ENCODE data around the gene NUTM2A. TPM values are rescaled to one million over a fixed set of nuclear protein-coding genes. Genes with fewer than 3 reads are reported as not detected.

The NUTM2A gene
- total RNA-seq = 0.32 TPM in 1 of 2 replicates, not detected in the other

DNA sequence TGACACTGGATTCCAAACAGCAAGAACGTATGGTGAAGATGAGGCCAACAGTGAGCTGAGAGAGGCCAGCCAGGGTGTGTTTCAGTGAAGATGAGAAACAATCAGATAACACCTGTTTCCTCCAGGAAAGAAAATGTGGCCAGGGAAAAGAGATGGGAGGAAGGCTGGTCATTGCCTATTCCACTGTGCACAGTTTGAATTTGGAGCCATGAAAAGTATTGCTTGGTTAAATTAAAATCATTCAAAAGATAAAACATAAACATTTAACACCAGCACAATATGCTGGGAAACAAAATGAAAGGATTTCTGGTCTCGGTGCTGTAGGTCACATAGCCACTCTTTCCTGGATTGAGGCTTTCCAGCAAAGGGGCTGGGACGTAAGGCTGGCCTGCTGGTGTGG is at the start of gene NUTM2A:
Gene NUTM2A, plus strand, starts transcription at position 301 of the 400 bp plus-strand sequence. CDS start 383 bp downstream, outside the sequence.

Other genes with a start within 250 kb of the NUTM2A start
- not detected in 2 replicates for gene FAM25A, start 205.2 kb upstream of the NUTM2A start, total RNA-seq
- gene GLUD1, start 130.6 kb upstream of the NUTM2A start, total RNA-seq = 131 and 139 TPM in 2 replicates
- gene SHLD2, start 130.2 kb upstream of the NUTM2A start, total RNA-seq = 23.6 and 29.6 TPM in 2 replicates
- 1.3 and 1.4 TPM in 2 replicates for gene NUTM2D, start 132.3 kb downstream of the NUTM2A start, total RNA-seq

Data from cardiac atrium fibroblast (primary cell).